ENCODE measurements around the gene CD44.

CD44 gene

GRCh38 chr11:35118906-35119305, 20.1 kb upstream of the CD44 start:
- no peak for TF ChIP-seq CTCF (IDR thresholded peaks at IDR 0.05; ENCODE audit: insufficient read depth, low read depth, low read length, missing control alignments)
- no peak for DNase-seq (ENCODE audit: low read depth)
- no peak overlapping the region for H3K4me3 ChIP-seq (ENCODE audit: low read length)

GRCh38 chr11:35121326-35121865, 17.6 kb upstream of the CD44 start:
- no peak overlapping the region for H3K4me3 ChIP-seq (ENCODE audit: low read length)
- DNase-seq (ENCODE audit: low read depth) = no peak
- no peak for TF ChIP-seq CTCF (IDR thresholded peaks at IDR 0.05; ENCODE audit: insufficient read depth, low read depth, low read length, missing control alignments)

- no peak for DNase-seq (ENCODE audit: low read depth)
- no peak for TF ChIP-seq CTCF (IDR thresholded peaks at IDR 0.05; ENCODE audit: insufficient read depth, low read depth, low read length, missing control alignments)
- no peak overlapping the region for H3K4me3 ChIP-seq (ENCODE audit: low read length)
These were observed 16.7 kb upstream of the CD44 start for GRCh38 chr11:35122308-35122707.

- no peak for TF ChIP-seq CTCF (IDR thresholded peaks at IDR 0.05; ENCODE audit: insufficient read depth, low read depth, low read length, missing control alignments)
- DNase-seq (ENCODE audit: low read depth) = no peak
- H3K4me3 ChIP-seq (ENCODE audit: low read length) = no peak overlapping the region
These were observed 12.7 kb upstream of the CD44 start for GRCh38 chr11:35126000-35126878.

GRCh38 chr11:35126879-35127581, 11.9 kb upstream of the CD44 start:
- no peak overlapping the region for H3K4me3 ChIP-seq (ENCODE audit: low read length)
- no peak for DNase-seq (ENCODE audit: low read depth)
- no peak for TF ChIP-seq CTCF (IDR thresholded peaks at IDR 0.05; ENCODE audit: insufficient read depth, low read depth, low read length, missing control alignments)

- no peak for TF ChIP-seq CTCF (IDR thresholded peaks at IDR 0.05; ENCODE audit: insufficient read depth, low read depth, low read length, missing control alignments)
- DNase-seq (ENCODE audit: low read depth) = no peak
- H3K4me3 ChIP-seq (ENCODE audit: low read length) = no peak overlapping the region
These were observed 11.4 kb upstream of the CD44 start for GRCh38 chr11:35127619-35128018.

All from epithelial cell of esophagus (primary cell).